Activated CD4-positive, CD25-positive, alpha-beta regulatory T cell treated with anti-CD3 and anti-CD28 coated beads, Interleukin-2, amount 50 U/mL, for 16 hours (primary cell): ENCODE measurements around the gene FSTL4.

Experiments
- DNase-seq: peaks from one replicate; pipeline ENCODE4 v3.0.0-alpha.2; 2020; ENCODE audit warnings: low read depth, low spot score

The FSTL4 gene

GRCh38 chr5:133514456-133514855, 97.9 kb downstream of the FSTL4 start:
- DNase-seq: no peak

GRCh38 chr5:133512896-133513295, 99.4 kb downstream of the FSTL4 start:
- DNase-seq: no peak

GRCh38 chr5:133511653-133512235, 100.6 kb downstream of the FSTL4 start:
- no peak for DNase-seq

- no peak for DNase-seq
These were observed 101.6 kb downstream of the FSTL4 start for GRCh38 chr5:133510634-133511262.

- DNase-seq: no peak
These were observed 102.6 kb downstream of the FSTL4 start for GRCh38 chr5:133509742-133510079.

- no peak for DNase-seq
These were observed 103.2 kb downstream of the FSTL4 start for GRCh38 chr5:133508845-133509741.

- DNase-seq: no peak
These were observed 104.0 kb downstream of the FSTL4 start for GRCh38 chr5:133508331-133508730.

GRCh38 chr5:133506181-133506580, 106.2 kb downstream of the FSTL4 start:
- no peak for DNase-seq

- no peak for DNase-seq
These were observed 108.8 kb downstream of the FSTL4 start for GRCh38 chr5:133503511-133503910.

- no peak for DNase-seq
These were observed 112.4 kb downstream of the FSTL4 start for GRCh38 chr5:133499895-133500294.

- no peak for DNase-seq
These were observed 114.6 kb downstream of the FSTL4 start for GRCh38 chr5:133497608-133498348.

- DNase-seq: no peak
These were observed 115.7 kb downstream of the FSTL4 start for GRCh38 chr5:133496631-133497030.

- DNase-seq: no peak
These were observed 117.5 kb downstream of the FSTL4 start for GRCh38 chr5:133494923-133495246.

GRCh38 chr5:133494232-133494922, 118.0 kb downstream of the FSTL4 start:
- DNase-seq: no peak

- no peak for DNase-seq
These were observed 122.7 kb downstream of the FSTL4 start for GRCh38 chr5:133489632-133490031.

- no peak for DNase-seq
These were observed 125.2 kb downstream of the FSTL4 start for GRCh38 chr5:133487093-133487492.

- no peak for DNase-seq
These were observed 126.9 kb downstream of the FSTL4 start for GRCh38 chr5:133485468-133485867.

- DNase-seq: no peak
These were observed 128.8 kb downstream of the FSTL4 start for GRCh38 chr5:133483406-133484090.

GRCh38 chr5:133482028-133482427, 130.3 kb downstream of the FSTL4 start:
- no peak for DNase-seq

- DNase-seq: no peak
These were observed 131.5 kb downstream of the FSTL4 start for GRCh38 chr5:133480866-133481265.

- DNase-seq: no peak
These were observed 132.0 kb downstream of the FSTL4 start for GRCh38 chr5:133480366-133480765.
